Activated CD4-positive, alpha-beta T cell treated with anti-CD3 and anti-CD28 coated beads, Interleukin-2, amount 50 U/mL, for 16 hours (primary cell): ENCODE data around the gene RERE.
"Not testable (repeated sequence)": the region's sequence is repeated elsewhere in the genome, so short reads cannot be mapped to it uniquely, and the experiment has no call there.

Source experiments
- DNase-seq: peaks from one replicate; pipeline ENCODE4 v3.0.0-alpha.2; 2020

Gene RERE

GRCh38 chr1:8839990-8840389 lies 22.6 kb upstream of the RERE start:
- DNase-seq: no peak

- DNase-seq: no peak
Observed at GRCh38 chr1:8835941-8836643, 18.7 kb upstream of the RERE start.

GRCh38 chr1:8831340-8831739 lies 13.9 kb upstream of the RERE start:
- no peak for DNase-seq

- not testable (repeated sequence) for DNase-seq
Observed at GRCh38 chr1:8830732-8831131, 13.3 kb upstream of the RERE start.

GRCh38 chr1:8825985-8826481 lies 8.6 kb upstream of the RERE start:
- no peak for DNase-seq

- no peak for DNase-seq
Observed at GRCh38 chr1:8823295-8823664, 5.8 kb upstream of the RERE start.

- no peak for DNase-seq
Observed at GRCh38 chr1:8822373-8823294, 5.2 kb upstream of the RERE start.

GRCh38 chr1:8821084-8821483 lies 3.6 kb upstream of the RERE start:
- DNase-seq: no peak

- DNase-seq: not testable (repeated sequence)
Observed at GRCh38 chr1:8818789-8819188, 1.3 kb upstream of the RERE start.

- no peak for DNase-seq
Observed at GRCh38 chr1:8818325-8818775, 910 bp upstream of the RERE start.

GRCh38 chr1:8816831-8817411 lies 519 bp downstream of the RERE start:
- DNase-seq: peak; percentile 18

GRCh38 chr1:8816264-8816663 lies 1.2 kb downstream of the RERE start:
- DNase-seq: no peak

- DNase-seq: no peak
Observed at GRCh38 chr1:8815582-8816151, 1.8 kb downstream of the RERE start.

- no peak for DNase-seq
Observed at GRCh38 chr1:8814865-8815264, 2.6 kb downstream of the RERE start.

- no peak for DNase-seq
Observed at GRCh38 chr1:8813991-8814390, 3.4 kb downstream of the RERE start.

GRCh38 chr1:8813016-8813763 lies 4.2 kb downstream of the RERE start:
- no peak for DNase-seq

- DNase-seq: no peak
Observed at GRCh38 chr1:8812081-8812480, 5.4 kb downstream of the RERE start.

- DNase-seq: no peak
Observed at GRCh38 chr1:8810987-8811386, 6.5 kb downstream of the RERE start.

- no peak for DNase-seq
Observed at GRCh38 chr1:8809342-8809736, 8.1 kb downstream of the RERE start.

GRCh38 chr1:8807004-8807403 lies 10.4 kb downstream of the RERE start:
- no peak for DNase-seq

GRCh38 chr1:8800416-8800815 lies 17.0 kb downstream of the RERE start:
- no peak for DNase-seq

- no peak for DNase-seq
Observed at GRCh38 chr1:8797216-8797615, 20.2 kb downstream of the RERE start.

- DNase-seq: no peak
Observed at GRCh38 chr1:8796812-8797211, 20.6 kb downstream of the RERE start.
